HG03095 (cell line): ENCODE data around the gene ADRA2C.

ENCODE experiments used
- ATAC-seq: cut with Tn5 transposase; IDR thresholded peaks from one replicate; pipeline ENCODE4 v1.9.1; 2021; ENCODE audit warnings: moderate library complexity; ENCODE audit not compliant: unreplicated experiment

ADRA2C gene

DNA sequence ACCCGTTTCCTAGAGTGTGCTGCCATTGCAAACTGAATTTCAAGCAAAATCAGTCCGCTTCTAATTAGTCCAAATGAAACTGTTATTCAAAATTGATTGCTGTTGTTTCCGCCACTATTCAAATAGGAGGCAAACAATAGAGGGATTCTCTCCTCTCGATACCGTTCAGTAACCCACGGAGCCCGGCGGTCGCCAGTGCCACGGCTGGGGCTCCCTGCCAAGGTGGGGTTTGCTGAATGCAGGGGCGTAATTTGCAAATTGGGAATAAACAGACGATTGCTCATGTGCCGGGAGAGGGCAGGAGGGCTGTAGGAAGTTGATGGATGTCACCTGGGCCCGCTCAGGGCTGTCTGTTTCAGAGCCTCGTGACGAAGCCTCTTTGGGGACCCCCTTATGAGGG lies 8.8 kb downstream of the ADRA2C start:
- no peak for ATAC-seq

DNA sequence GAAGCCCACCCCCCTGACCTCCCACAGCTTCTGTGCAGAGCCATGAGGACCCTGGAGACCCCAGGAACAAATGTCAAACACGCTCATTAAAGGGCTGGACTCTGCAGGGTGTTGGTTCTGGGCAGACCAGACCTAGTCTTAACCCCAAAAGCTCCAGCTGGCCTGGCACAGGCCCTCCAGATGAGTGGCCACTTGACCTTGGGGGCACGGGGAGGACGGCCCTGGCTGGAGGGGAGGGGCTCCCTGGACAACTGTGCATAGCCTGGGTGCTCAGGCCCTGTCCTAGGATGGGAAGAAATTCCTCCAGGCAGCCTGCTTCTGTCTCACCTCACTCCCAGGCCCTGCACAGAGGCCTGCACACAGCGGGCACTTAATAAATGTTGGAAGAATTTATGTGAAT lies 9.4 kb downstream of the ADRA2C start:
- no peak for ATAC-seq

DNA sequence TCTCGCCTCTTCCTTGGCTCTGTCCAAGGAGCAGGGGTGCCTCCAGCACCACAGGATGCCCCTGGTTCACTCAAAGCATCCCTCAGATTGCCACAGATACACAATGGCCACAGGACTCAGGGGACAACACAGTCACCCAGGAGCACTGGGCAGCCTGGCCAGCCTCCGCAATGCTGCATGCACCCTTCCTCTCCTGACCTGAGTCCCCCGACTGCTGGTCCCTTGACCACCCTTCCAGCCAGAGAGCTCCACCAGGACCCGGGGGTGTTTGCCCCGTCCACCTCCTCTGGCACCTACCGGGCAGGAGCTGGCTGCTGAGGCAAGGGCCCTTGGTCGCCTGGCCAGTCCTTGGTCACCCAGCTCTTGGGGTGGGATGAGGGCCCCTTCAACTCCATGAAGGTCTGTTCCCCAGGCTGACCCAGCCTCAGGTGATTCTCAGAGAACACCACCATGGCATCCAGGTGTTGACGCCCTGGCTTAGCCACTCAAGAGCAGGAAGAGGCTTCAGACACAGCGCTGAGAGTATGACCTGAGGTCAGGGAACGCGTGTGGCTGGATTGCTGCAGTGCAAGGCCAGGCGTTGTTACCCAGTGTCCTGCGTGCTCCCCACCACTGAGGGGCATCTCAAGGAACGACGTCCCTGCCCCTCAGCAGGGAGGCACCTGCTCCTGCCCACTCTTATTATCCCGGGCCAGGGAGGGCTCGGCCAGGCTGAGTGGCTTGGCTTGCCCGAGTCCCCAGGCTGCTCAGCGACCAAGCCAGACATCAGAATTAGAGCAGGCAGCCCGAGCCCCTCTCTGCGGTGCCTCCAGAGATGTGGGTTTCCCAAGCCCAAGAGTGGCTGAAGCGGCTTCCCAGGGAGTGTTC lies 10.2 kb downstream of the ADRA2C start:
- ATAC-seq: no peak

DNA sequence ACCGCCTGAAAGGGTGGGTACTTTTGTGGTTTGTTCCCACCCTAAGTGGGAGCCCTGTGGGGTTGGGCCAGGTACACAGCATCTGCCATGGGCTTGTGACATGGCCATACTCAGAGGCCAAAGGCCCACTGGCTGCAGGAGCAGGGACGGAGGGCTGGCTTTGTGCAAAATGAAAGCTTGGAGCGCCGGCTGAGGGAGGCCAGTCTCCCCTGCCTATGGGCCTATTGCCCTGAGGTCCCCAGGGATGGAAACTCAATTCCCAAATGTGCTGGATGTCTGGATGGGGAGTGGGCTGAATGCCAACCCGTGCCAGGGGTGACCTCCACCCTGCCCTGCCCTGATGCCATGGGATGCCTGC lies 10.8 kb downstream of the ADRA2C start:
- ATAC-seq: no peak

DNA sequence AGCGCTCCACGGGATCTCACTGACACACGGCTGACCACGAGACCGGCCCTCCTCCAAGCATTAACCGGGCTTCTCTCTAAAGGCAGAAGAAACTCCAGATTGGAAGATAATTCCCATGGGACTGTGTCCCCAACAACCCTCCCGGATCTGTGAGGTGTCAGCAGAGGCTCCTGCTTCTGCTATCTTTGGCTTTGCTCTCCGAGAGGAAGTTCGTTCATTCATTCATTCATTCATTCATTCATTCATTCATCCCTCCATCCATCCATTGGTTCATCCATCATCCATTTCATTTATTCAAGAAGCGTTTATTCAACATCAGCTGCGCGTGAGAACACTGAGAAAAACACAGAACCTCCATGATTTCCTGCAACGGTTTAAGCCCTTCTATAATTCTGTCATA lies 11.5 kb downstream of the ADRA2C start:
- no peak for ATAC-seq

DNA sequence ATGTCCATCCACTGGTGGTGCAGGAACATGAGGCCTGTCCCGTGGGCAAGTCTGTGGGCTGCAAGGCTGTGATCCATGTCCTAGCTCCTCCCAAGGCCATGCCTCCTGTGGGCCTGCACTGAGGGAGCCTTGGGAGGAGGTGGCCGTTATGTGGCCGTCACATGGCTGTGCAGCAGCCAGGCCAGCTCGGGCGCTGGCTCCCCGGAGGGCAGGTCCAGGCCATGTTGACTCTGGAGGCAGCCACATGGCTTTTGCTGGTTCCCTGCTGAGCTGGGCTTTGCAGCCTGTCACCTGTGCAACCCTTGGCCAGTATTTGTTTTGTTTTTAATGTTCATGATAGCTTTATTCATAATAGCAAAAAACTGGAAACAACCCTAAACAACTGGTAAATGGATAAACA lies 13.3 kb downstream of the ADRA2C start:
- ATAC-seq: no peak

DNA sequence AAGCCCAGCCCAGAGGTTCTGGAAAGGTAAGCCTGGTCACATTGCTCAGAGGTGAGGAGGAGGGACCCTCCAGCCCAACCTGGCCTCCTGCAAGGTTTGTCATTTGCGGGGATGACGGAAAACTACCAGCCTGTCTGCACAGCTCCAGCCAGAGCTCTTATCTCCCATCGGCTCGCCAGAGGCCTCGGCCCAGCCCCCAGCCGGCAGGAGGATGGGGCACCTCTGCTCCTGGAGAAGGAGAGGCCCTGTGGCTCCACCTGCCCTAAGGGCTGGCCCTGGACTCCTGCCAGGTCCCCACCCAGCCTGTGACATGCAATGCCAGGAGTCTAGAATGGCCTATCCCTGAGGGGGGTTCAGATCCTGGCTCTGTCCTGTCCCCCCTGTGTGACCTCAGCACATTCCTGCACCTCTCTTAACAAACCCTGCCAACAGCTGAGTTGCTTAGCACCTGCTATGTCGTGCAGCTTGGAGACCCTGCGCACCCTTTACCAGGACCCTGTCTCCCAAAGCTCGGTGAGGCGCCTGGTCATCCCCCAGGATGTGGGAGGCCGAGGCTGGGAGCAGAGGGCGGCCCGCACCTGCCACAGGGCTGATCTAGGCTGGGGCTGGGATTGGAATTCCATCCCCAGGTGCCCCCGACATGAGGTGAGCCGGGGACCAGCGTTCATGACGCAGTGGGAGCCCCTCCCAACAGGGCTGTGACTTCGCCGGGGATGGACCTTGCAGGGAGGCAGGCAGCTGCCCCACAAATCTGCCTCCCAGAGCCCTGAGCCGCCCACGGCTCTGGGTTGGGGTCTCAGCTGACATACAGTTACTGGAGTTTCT lies 14.4 kb downstream of the ADRA2C start:
- no peak for ATAC-seq

DNA sequence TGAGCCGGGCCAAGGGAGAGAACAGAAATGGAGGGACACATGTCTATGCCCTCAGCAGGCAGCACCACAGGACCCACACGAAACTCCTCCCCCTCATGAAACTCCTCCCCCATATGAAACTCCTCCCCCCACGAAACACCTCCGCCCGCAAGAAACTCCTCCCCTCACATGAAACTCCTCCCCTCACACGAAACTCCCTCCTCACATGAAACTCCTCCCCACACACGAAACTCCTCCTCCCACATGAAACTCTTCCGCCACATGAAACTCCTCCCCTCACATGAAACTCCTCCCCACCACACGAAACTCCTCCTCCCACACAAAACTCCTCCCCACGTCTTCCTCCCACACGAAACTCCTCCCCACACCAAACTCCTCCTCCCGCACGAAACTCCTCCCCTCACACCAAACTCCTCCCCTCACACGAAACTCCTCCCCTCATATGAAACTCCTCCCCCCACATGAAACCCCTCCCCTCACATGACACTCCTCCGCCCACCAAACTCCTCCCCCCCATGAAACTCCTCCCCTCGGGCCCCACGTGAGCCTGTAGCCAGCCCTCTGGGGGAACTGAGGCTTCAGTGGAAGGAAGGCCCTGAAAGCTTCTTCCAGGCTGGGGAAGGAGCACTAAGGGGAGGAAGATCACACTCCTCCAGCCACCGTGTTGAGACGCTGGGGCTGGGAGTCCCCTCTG lies 15.2 kb downstream of the ADRA2C start:
- ATAC-seq: no peak

DNA sequence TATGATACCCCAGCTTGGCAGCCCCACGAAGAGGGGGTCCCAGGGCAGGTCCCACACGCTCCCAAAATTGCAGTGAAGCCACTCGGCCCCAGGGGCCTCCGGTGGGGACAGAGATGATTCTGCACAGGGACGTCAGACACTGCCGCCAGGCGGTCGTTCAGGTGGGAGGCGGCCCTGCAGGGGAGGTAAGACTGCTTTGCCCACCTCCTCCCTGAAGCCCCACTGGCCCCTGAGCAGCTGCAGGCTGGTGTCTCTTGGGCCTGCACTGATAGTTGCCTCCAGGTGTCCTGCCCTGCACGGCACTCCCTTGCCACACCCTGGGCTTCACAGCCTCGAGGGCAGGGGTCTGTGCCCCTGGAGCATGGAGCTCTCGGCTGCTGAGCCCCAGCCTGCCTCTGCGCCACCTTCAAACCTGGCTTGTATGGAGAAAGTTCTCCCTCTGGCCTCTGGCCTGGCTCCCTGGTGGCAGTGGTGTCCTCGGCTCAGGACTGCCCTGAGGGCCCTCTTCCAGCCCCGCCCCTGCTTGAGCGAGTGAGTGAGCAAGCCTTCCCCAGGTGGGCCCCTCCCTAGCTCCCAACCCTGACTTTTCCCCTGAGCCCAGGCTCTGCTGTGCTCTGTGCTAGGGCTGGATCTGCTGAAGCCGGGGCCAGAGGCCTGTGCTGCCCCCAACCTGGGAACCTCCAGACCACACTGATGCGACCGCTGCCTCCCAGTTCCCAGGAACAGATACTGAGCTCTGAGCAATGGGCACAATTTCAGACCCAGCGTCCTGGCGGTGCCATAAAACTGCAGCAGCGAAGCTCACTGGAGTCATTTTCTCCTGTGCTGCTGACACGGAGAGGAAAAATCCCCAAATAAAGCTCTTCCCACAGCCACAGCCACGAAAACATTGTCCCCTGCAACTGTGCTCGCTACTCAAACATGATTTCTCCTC lies 16.1 kb downstream of the ADRA2C start:
- no peak for ATAC-seq

DNA sequence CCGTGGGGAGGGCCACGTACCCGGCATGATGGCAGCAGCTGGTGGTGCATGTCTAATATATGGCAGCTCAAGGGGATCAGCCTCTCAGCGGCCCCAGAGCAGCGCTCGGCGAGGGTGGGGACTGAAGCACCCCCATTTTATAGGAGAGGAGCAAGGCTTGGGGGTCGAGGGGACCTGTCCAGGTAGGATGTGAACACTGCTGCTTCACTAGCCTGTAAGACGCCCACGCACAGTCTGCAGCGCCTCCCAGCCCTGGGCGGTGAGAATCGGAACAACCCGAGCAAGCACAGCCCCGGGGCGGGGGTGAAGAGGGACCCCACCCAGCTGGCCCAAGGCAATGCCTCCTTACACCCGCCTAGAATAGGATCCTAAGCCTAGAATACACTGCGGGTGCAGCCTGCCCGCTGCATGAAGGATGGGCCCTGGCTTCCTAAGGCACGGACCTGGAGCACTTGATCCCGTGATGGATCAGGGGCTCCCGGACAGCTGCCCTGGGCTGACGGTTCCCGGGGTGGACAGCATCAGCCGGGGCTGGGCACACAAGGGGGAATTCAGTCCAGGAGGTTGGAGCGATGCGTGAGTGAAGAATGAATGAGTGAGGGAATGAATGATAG lies 17.6 kb downstream of the ADRA2C start:
- no peak for ATAC-seq

DNA sequence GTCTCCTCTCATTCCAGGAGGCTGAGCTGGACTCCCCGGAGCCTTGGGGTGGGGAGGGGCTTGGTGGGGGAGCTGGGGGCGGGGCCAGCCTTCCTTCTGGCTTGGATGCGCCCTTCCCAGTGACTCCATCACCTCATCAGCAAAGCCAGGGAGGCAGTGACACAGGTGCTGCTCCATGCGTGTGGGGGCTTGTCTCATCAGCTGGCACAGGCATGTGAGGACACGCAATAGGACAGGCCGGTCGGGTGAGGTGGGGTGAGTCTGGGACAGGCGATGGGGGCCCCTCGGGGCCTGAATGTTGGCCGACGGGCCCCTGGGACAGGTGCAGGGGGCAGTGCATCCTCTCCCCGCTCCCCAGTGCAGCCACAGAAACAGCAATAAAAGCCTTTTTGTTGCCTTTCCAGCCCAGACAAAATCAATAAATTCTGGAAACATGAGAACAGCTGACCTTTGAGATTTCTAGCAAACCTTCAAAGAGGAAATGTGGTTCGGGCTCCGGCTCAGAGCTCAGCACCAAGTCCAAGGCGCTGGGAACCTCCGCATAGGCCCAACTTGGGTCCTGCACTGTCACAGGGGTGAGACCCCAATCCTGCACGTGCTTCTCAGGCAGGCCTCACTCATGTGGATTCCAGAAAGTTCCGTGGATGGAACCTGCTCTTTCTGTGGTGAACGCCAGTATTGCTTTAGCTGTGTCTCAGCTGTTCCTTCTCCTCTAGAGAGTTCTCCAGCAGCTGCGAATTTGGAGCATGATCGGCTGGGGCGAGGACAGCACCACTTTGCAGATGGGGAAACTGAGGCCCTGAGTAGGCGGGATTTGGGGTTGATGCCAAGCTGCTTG lies 18.5 kb downstream of the ADRA2C start:
- no peak for ATAC-seq

DNA sequence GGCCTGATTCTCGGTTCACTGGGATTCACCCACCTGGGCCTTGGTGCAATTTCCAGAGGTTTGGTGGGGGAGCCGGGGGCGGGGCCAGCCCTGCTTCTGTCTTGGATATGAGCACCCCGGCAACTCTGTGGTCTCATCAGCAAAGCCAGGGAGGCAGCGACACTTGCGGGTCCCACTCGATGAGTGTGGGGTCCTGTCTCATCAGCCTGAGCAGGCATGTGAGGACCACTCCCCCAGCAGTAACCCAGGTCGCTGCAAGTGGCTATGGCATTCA lies 19.0 kb downstream of the ADRA2C start:
- ATAC-seq: no peak

DNA sequence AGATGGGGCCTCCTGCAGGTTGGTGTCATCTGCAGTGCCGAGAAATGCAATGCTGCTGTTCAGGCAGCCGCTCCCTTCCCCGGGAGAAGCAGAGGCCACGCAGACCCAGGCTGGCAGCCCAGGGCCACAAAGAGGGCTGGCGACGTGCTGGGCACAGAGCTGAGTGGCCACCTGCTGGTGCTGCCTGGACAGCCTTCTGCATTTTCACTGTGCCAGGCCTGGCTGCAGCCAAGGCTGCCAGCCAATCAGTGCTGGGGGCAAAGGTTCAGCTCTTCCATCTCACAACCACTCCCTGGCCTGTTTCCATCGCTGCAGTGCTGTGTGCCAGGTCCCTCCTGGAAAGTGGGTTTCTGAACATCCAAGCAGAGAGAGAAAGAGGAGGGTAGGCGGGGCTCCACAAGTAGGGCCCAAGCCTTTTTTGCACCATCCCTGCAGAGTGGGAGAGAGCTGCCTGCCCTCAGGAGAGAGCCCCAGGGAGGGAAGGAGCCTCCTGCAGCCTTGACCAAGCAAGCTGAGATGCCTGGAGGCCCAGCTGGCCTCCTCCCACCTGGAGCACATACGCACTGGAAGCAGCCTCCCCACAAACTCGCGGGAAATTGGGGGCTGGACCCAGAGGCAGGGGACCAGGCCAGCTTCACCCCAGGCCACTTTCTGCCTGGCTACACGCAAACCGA lies 20.1 kb downstream of the ADRA2C start:
- no peak for ATAC-seq

DNA sequence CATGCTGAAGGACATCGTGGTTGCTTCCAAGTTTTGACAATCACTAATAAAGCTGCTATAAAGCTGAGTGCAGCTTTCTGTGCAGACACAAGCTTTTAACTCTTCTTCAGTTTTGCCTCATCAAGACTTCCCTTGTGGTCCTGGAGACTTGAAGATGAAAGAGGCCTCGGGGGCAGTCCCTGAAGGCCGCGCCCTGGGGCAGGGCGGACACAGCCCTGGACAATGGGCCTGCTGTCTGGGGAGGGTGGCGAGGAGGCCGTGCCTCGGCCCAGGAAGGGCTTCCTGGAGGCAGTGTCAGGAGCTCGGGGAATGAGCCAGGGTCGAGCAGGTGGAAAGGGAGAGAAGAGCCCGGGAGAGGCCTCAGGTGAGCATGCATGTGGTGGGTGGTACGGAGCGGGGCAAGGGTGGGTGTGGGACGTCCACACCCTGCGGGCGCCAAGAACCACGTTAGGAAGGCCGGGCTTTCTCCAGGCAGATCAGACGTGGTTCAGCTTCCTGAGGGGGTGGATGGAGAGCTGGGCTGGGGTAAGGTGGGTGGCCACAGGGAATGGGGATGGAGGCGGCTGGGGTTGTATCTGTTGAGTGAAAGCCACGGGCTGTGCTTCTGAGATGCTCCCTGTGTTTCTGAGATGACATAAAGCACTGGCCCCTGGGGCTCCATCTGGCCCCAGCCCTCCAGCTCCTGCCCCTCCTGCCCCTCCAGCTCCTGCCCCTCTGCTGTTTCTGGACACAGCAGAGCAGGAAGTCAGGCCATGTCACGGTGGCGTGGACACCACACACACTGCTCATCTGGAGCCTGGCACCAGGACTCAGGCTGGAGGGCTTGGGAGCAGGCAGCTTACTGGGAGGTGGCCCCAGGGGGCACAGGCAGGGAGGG lies 21.5 kb downstream of the ADRA2C start:
- ATAC-seq: no peak

DNA sequence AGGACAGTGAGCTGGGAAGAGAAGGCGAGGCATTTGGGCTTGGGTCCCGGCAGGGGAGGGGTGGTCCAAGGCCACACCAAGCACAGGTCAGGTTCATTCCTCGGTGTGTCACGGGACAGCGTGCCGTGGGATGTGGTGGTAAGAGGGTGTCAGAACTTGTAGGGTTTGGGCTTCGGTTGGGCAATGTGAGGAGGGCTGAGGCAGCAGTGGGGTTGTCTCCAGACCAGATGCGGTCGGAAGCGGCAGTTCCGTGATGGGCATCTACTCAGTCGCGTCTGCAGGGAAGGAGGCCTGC lies 22.1 kb downstream of the ADRA2C start:
- no peak for ATAC-seq

DNA sequence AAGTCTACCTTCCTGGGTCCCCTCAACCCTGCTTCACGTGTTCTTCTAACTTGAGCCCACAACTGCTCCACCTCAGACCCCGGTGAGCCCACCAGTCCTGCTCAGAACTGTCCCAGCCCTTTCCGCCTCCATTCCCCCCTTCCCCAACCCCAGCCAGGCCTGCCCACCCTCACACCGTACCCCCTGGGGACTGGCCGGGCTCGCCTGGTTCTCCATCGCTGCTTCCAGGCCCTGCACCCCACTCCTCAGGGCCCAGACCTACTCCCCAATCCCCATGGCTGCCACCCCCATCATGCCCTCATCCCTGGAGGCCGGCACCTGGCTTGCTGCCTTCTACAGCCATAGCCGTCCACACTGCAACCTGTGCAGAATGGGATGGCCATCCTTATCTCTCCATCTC lies 23.4 kb downstream of the ADRA2C start:
- no peak for ATAC-seq

DNA sequence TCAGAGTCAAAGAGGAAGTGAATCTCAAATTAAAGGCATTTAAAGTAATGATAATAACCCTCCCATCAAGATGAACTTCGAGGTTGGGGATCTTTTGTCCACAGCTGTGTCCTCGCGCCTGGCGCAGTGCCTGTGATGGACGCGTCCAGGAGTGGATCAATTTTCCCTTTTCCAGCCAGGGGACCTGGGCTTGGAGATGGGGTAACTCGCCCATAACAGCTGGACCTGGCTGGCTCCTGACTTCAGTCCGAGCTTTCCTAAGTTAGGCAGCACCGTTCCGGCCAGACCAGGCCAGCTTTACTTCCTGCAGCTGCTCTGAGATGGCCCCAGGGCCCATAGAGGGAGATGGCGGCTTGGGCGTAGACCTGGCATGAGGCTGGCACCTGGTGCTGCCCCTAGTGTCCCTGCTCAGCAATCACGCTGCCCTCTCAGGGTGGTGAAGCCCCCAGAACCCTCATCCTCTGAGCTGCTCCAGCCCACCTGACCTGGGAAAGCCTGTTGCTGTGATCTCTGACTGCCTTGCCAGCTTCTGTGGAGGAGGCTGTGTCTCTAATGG lies 23.9 kb downstream of the ADRA2C start:
- no peak for ATAC-seq

DNA sequence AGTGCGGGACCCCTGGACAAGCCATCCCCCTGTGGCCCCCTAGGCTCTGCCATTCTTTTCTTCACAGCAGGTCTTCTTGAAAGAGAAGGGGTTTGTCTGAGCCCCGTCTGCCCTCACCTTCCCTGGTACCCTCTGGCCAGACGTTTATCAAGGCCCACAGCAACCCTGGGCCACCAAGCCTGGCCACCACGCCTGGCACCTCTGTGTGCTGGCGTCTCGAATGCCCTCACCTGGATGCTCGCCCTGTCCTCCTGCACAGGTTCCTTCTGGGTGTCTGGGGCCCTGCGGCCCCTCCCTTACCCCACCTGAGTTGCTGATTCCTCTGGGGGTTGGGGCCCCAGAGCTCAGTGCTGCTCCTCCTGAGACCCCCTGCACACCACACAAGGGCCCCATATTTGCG lies 25.1 kb downstream of the ADRA2C start:
- no peak for ATAC-seq
